ENCODE measurements around the gene SDK2.
"Not testable (repeated sequence)": the region's sequence is repeated elsewhere in the genome, so short reads cannot be mapped to it uniquely, and the experiment has no call there.

Gene SDK2

GRCh38 chr17:73334771-73335513 is 309.3 kb downstream of the SDK2 start:
- no peak for DNase-seq

- not testable (repeated sequence) for DNase-seq
Measured at GRCh38 chr17:73333445-73333844, 310.8 kb downstream of the SDK2 start.

DNA sequence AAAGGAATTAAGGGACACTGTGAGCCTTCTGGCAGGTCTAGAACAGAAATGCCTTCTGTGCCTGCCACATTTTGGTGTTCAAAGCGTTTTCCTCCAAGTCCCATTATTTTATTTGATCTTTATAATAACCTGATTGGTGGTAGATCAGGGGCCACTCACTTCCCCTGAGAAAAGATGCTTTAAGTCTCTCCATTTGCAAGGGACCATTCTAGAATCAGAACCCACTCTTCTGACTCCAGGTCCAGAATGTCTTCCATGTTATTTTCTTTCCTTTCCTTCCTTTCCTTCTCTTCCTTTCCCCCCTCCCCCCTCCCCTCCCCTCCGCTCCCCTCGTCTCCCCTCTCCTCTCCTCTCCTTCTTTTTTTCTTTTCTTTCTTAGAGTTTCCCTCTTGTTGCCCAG is 313.2 kb downstream of the SDK2 start:
- no peak for DNase-seq

- DNase-seq: no peak
Measured at GRCh38 chr17:73327676-73328075, 316.6 kb downstream of the SDK2 start.

DNA sequence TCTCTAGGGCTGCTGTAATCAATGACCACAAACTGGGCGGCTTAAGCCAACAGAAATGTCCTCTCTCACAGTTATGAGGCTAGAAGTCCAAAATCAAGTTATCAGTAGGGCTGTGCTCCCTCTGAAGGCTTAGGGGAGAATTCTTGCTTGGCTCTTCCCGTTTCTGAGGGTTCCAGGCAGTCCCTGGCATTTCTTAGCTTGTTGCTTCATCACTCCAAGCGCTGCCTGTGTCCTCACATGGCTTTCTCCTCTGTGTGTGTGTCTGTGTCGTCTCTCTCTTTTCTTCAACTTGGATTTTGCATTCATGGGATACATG is 318.8 kb downstream of the SDK2 start:
- no peak for DNase-seq

DNA sequence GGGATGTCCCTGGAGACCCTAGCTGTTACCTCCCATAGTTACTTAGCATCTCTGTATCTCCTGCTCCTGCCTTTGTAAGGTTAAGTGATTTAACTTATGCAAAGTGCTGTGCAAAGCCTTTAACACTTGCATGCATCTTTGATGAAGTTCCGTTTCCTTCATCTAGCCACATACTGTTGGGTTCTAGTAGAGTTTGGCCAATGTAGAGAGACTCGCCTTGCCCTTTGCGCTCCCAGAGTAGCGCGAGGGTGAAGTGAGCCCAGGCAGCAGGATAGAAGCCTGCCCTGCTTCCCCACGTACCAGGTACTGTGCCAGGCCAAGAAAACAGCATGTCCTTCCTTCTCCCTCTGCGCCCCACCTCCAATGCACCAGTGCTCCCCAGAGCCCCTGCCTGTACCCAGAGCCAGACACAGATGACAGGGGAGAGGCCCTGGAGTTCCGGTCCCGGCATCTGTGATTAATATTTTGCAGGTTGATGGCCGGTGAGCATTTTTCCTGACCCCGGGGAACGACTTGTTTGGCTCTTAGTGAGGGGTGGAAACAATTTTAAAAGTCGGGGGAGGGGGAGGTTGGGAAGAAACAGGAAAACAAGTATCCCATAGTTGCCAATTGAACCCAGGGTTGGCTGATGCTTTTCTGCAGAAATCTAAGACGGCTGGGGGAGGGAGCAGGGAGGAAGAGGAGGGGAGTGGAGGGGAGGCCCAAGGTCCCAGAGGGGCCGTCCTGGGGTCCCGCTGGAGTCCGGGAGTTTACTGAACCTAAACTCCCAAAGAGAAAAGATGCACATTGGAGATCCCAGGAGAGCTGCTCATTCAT is 319.3 kb downstream of the SDK2 start:
- DNase-seq: no peak

DNA sequence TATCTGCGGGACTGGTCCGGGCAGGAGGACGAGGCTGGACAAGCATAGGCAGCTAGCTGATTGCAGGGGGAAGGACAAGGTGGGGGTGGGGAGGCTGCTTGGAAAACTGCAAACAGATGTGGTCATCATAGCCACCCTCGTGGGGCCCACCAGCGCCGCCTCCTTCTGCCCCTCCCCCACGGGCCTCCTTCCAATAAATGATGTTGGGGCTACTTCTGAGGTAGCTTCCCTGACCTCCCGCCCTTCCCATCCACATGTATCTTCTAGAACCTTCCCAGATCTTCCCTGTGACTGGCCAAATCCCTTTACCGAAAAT is 320.1 kb downstream of the SDK2 start:
- DNase-seq: no peak

- no peak for DNase-seq
Measured at GRCh38 chr17:73323409-73324159, 320.7 kb downstream of the SDK2 start.

DNA sequence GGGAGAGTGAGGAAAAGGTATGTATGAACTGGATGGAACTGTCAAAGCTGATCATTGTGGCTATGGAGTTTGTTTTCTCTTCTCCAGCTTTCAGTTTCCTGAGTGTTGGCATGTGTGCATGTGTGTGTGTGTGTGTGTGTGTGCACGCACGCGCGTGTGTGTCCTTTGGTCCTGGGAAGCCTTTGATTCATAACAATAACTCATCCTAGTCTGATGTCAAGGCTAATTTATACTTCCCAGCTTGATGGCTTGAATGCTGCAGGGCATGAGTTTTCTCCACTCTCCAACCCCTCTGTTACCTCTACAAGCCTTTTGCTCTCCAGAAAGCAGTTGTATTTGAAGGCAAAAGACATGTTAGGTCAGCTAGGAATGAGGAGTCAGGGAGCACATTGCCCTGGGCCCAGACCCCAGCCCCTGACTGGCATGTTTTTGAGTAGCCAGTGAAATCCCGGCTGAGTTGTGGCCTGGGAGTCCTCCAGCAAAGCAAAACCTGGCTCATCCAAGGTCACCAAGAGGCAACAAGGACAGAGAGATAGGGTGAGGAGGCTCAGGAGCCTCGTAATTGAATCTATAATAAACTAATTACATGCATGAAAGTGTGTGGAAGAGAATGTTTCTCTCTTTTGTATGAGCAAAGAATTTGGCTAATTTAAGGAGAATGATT is 323.5 kb downstream of the SDK2 start:
- no peak for DNase-seq

DNA sequence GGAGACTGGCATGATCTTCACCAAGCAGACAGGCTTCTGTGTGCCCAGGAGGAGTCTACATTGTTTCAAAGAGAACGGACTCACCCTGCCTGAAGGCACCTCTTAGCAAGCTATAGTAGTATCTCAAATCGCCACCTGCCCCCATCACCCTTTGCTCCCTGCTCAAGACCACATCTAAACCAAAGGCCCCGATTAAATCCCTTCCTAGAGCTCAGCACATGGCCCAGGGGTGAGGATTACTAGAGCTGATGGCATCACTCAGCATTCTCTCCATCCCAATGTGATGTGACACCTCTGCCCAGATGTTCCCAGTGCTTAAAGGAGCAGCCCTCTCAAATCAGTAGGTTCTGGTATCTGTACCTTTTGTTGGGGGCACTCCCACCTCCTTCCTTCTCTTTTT is 324.5 kb downstream of the SDK2 start:
- DNase-seq: no peak

DNA sequence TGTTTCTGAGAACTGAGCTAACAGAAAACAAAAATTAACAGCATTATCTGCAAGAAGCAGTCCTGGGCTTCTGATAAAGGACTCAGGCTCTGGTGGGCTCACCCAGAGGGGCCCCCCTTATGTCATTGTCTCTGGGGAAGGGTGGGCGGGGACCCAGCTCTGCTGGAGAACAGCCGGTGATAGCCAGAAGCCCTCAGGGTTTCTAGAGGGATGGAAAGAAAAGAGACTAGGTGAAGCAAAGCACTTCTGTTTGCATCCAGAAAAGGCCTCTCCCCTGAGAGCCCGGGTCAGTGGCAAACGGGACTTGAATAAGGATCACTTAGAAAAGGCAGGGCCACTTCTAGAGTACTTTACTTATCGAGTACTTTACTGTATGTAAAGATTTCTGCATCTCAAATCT is 325.4 kb downstream of the SDK2 start:
- no peak for DNase-seq

DNA sequence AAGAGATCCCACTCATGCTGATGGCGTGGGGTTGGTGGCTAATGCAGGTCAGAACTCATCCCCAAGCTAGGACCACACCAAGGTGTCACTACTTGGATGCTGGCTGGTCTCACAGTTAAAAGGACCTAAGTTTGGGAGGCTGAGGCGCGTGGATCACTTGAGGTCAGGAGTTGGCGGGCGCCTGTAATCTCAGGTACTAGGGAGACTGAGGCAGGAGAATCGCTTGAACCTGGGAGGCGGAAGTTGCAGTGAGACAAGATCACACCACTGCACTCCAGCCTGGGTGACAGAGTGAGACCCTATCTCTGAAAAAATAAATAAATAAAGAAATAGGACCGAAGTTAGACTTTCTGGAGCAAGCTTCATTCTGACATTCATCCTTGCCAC is 325.8 kb downstream of the SDK2 start:
- DNase-seq: no peak

DNA sequence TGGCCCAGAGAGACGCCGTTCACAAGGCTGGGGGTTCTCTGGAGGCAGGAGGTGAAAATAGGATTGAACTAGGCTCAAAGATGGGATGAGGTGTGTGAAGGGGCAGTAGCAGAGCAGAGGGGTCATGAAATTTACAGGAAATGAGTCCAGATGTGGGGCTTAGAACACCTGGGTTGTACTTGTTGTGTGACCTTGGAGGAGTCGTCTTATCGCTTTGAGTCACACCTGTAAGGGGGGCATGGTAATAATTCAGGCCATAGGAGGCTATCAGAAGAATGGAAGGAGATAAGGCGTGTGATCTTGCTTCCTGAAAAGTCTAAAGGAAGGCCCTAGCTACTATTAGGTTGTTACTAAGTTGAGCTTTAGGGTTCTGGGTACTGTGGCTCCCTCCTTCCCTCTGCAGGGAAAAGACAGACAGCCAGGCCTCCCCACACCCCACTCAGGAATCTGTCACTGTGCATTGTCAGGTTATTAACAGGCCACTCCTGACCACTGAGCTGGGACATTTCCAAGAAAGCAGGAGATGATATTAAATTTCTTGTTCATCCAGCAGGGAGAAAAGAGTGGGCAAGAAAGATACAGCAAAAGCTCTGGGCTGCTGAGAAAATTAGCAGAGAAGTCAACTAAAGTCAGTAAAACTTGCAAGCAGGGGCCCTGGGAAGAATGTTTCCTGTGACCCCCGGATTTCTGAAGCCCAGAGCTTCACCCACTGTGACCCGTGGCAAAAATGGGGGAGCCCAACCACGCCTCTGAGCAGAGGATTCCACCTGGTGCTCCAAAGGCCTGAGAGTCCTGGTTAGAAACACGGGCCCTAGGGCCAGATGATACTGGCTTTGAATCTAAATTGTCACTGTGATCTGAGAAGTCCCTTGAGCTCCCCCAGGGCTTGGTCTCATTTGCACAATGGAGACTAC is 326.5 kb downstream of the SDK2 start:
- no peak for DNase-seq

GRCh38 chr17:73316919-73317505 is 327.2 kb downstream of the SDK2 start:
- no peak for DNase-seq

DNA sequence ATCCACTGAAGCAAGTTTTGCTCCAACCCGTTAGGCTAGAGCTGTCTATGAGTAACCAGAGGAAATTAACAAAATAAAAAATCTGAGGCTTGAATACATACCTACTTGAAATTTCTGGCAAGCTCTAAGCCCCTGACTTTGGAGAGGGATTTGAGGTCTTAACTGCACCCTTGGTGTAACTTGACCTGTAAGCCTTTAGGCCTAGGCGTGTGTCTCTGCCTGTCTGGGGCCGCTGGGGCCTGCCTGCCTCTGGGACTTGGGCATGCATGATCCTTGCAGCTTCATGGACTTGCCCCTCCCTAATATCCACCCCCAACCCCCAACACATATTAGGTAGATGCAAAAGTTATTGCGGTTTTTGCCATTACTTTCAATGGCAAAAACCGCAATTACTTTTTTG is 328.8 kb downstream of the SDK2 start:
- no peak for DNase-seq

- DNase-seq: no peak
Measured at GRCh38 chr17:73313526-73314127, 330.6 kb downstream of the SDK2 start.

GRCh38 chr17:73312887-73313286 is 331.4 kb downstream of the SDK2 start:
- DNase-seq: not testable (repeated sequence)

- peak; percentile 85 to 91 for DNase-seq
Measured at GRCh38 chr17:73311781-73312641, 332.2 kb downstream of the SDK2 start, which contains the start of gene CDC42EP4. CDC42EP4 (minus strand) TSS chr17:73312001; CDS start chr17:73286500, 25,501 bp downstream.

DNA sequence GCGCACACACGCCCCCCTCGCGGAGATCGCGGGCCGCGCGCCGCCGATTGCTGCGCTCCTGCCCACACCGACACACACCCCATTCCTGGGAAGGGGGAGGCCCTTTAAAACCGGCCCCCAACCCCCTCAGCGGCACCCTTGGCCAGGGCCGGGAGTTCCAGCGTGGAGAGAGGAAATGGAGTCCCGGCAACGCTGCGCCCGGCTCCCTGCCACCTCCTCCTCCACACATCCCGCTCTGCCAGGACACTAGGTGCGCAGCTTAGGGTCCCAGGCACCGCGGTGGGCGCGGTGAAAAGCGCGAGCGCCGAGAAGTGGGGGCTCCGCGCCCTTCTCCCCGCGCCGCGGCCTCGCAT is 332.8 kb downstream of the SDK2 start:
- DNase-seq: no peak
